SK-N-MC (cell line): ENCODE data around the gene SORBS2.

Source experiments
- EZH2 ChIP-seq: fragments of 200-600 bp; sonication (generic); IDR thresholded peaks from one replicate; pipeline ENCODE4 v1.6.1; 2017; ENCODE audit warnings: antibody characterized with exemption
- FOXP2 ChIP-seq: optimal IDR thresholded peaks from 2 replicates; pipeline ENCODE3; 2011; ENCODE audit warnings: mild to moderate bottlenecking, moderate library complexity; ENCODE audit not compliant: insufficient read depth; ENCODE audit errors: extremely low read length, control extremely low read depth
- POLR2AphosphoS5 ChIP-seq: IDR thresholded peaks from 2 replicates; pipeline ENCODE4 v1.6.1; 2012; ENCODE audit warnings: mild to moderate bottlenecking, low read depth, low read length, borderline replicate concordance

DNA sequence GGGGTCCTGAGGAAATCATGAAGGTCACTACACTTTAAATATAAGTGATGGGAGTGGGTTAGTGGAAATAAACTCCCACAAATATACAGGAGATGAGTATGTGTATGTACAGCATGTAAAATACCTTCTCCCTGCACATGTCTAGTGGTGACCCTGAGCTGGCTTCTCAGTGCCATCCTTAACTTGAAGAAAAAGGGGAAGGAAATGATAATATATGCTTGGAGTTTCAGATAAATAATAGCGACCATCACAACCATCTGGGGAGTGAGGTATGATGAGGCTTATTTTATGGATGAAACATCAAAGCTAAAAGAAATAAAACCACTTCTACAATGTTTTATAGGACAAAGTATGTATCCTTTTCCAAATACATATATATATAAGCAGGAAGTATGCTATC is 41.0 kb upstream of the SORBS2 start:
- TF ChIP-seq EZH2 (no peak), POLR2AphosphoS5 (no peak), FOXP2 (no peak)
